Measurements from ENCODE around the gene PURB. TPM values are rescaled to one million over a fixed set of nuclear protein-coding genes. Genes with fewer than 3 reads are reported as not detected.

Gene PURB
- total RNA-seq, 4 donors from 2014 or later, result 20.9 to 32.1 (median 24.2) TPM

GRCh38 chr7:44918029-44918428, 32.7 kb upstream of the PURB start:
- DNase-seq (ENCODE audit: low spot score) (no peak), ATAC-seq (ENCODE audit: low FRiP score) (no peak)

GRCh38 chr7:44917465-44917864, 32.1 kb upstream of the PURB start:
- TF ChIP-seq CTCF (IDR thresholded peaks at IDR 0.05), result no peak
- ATAC-seq (ENCODE audit: low FRiP score) (no peak), DNase-seq (ENCODE audit: low spot score) (no peak)

More at GRCh38 chr7:44918029-44918428, 32.7 kb upstream of the PURB start:
- no peak for TF ChIP-seq CTCF (IDR thresholded peaks at IDR 0.05)

- DNase-seq (ENCODE audit: low spot score) (no peak), ATAC-seq (ENCODE audit: low FRiP score) (no peak)
- TF ChIP-seq CTCF (IDR thresholded peaks at IDR 0.05), result no peak
Observed at GRCh38 chr7:44914992-44915607, 29.8 kb upstream of the PURB start.

- TF ChIP-seq CTCF (IDR thresholded peaks at IDR 0.05), result no peak
- no peak for ATAC-seq (ENCODE audit: low FRiP score)
- no peak for DNase-seq (ENCODE audit: low spot score)
Observed at GRCh38 chr7:44912775-44913347, 27.5 kb upstream of the PURB start.

GRCh38 chr7:44911911-44912310, 26.6 kb upstream of the PURB start:
- DNase-seq (ENCODE audit: low spot score), result no peak
- TF ChIP-seq CTCF (IDR thresholded peaks at IDR 0.05), result no peak

GRCh38 chr7:44909596-44910389, 24.5 kb upstream of the PURB start:
- DNase-seq (ENCODE audit: low spot score) (no peak), ATAC-seq (ENCODE audit: low FRiP score) (no peak)
- TF ChIP-seq CTCF (IDR thresholded peaks at IDR 0.05), result no peak

More at GRCh38 chr7:44911911-44912310, 26.6 kb upstream of the PURB start:
- no peak for ATAC-seq (ENCODE audit: low FRiP score)

Measured in omental fat pad (tissue), 4 donors.